HG03354 (cell line): ENCODE data around the gene HPS5.
A peak's percentile ranks its signal among the peaks of the same experiment; 100 is the strongest.

Experiments
- ATAC-seq: cut with Tn5 transposase; IDR thresholded peaks from one replicate; pipeline ENCODE4 v1.9.1; 2021; ENCODE audit warnings: mild to moderate bottlenecking; ENCODE audit not compliant: unreplicated experiment, poor library complexity, severe bottlenecking

The HPS5 gene

GRCh38 chr11:18320617-18321016 is 1.3 kb downstream of the HPS5 start:
- no peak for ATAC-seq

GRCh38 chr11:18319914-18320313 is 2.0 kb downstream of the HPS5 start:
- ATAC-seq = no peak

GRCh38 chr11:18317551-18317950 is 4.4 kb downstream of the HPS5 start:
- no peak for ATAC-seq

- ATAC-seq = no peak
Observed at GRCh38 chr11:18315893-18316292, 6.0 kb downstream of the HPS5 start.

GRCh38 chr11:18314784-18315523 is 7.0 kb downstream of the HPS5 start:
- no peak for ATAC-seq

- ATAC-seq = no peak
Observed at GRCh38 chr11:18313965-18314763, 7.8 kb downstream of the HPS5 start.

- ATAC-seq = no peak
Observed at GRCh38 chr11:18312663-18313420, 9.1 kb downstream of the HPS5 start.

- ATAC-seq = no peak
Observed at GRCh38 chr11:18312012-18312411, 9.9 kb downstream of the HPS5 start.

GRCh38 chr11:18310800-18311340 is 11.1 kb downstream of the HPS5 start:
- peak; percentile 66 for ATAC-seq

GRCh38 chr11:18309691-18310090 is 12.2 kb downstream of the HPS5 start:
- no peak for ATAC-seq

- no peak for ATAC-seq
Observed at GRCh38 chr11:18308242-18308641, 13.7 kb downstream of the HPS5 start.

GRCh38 chr11:18307461-18308139 is 14.3 kb downstream of the HPS5 start:
- no peak for ATAC-seq

GRCh38 chr11:18304745-18305144 is 17.2 kb downstream of the HPS5 start:
- ATAC-seq = no peak

- ATAC-seq = no peak
Observed at GRCh38 chr11:18299721-18300120, 22.2 kb downstream of the HPS5 start.

- no peak for ATAC-seq
Observed at GRCh38 chr11:18295316-18295715, 26.6 kb downstream of the HPS5 start.

- ATAC-seq = peak; percentile 66
Observed at GRCh38 chr11:18294862-18295261, 27.1 kb downstream of the HPS5 start.

GRCh38 chr11:18288911-18289310 is 33.0 kb downstream of the HPS5 start:
- no peak for ATAC-seq

GRCh38 chr11:18285841-18286240 is 36.1 kb downstream of the HPS5 start:
- no peak for ATAC-seq

GRCh38 chr11:18282626-18283025 is 39.3 kb downstream of the HPS5 start:
- ATAC-seq = no peak
